Spinal cord (tissue), 10 donors: ENCODE measurements around the gene RHBDF2. TPM values are rescaled to one million over a fixed set of nuclear protein-coding genes. Genes with fewer than 3 reads are reported as not detected.
A peak's percentile ranks its signal among the peaks of the same experiment; 100 is the strongest.

ENCODE experiments used
- DNase-seq, 6 donors: peaks; one replicate each; pipeline versions ENCODE4 v3.0.0 to v3.0.0-alpha.2; 2013 to 2015; ENCODE audit warnings: low spot score in 6 of 6, low read depth in 4 of 6
- H3K27ac ChIP-seq: one replicate; pipeline ENCODE4 v1.5.1; 2013; ENCODE audit warnings: low read depth, low read length, control low read depth
- H3K27me3 ChIP-seq: one replicate; pipeline ENCODE4 v1.6.1; 2013; ENCODE audit warnings: low read length; ENCODE audit not compliant: control insufficient read depth, insufficient read depth
- H3K36me3 ChIP-seq: one replicate; pipeline ENCODE4 v1.6.1; 2013; ENCODE audit warnings: low read length; ENCODE audit not compliant: control insufficient read depth, insufficient read depth
- H3K4me1 ChIP-seq: one replicate; pipeline ENCODE4 v1.6.1; 2013; ENCODE audit warnings: low read length; ENCODE audit not compliant: control insufficient read depth, insufficient read depth
- H3K4me3 ChIP-seq: one replicate; pipeline ENCODE4 v1.5.1; 2013; ENCODE audit warnings: low read depth, low read length, control low read depth
- H3K9me3 ChIP-seq: one replicate; pipeline ENCODE4 v1.6.1; 2013; ENCODE audit warnings: low read length; ENCODE audit not compliant: control insufficient read depth, insufficient read depth
- WGBS: methylation state at CpG from one replicate; pipeline ENCODE4 v1.1.5; 2013; ENCODE audit warnings: missing lambda C conversion rate; ENCODE audit not compliant: insufficient coverage; 5-methylcytosine and 5-hydroxymethylcytosine counted together
- polyA plus RNA-seq, 2 donors: library from polyadenylated mRNA; unstranded; fragments of 120-200 nt; gene quantifications; one replicate each; pipeline ENCODE4 v1.2.1, GENCODE V29; 2013; ENCODE audit not compliant: insufficient read length in 2 of 2
- total RNA-seq, 2 donors: library from RNA; depleted of rRNA in 1 of 2; stranded (reverse); fragments of 120-200 nt in 1 of 2; fragments of >200 nt in 1 of 2; gene quantifications; one replicate each; pipeline versions ENCODE4 v1.2.3 to v1.2.4, GENCODE V29; 2013 to 2014
- donor health status: healthy.

The RHBDF2 gene
- total and polyA plus RNA-seq, 4 donors = 6.3 to 10.9 (median 8.9) TPM

DNA sequence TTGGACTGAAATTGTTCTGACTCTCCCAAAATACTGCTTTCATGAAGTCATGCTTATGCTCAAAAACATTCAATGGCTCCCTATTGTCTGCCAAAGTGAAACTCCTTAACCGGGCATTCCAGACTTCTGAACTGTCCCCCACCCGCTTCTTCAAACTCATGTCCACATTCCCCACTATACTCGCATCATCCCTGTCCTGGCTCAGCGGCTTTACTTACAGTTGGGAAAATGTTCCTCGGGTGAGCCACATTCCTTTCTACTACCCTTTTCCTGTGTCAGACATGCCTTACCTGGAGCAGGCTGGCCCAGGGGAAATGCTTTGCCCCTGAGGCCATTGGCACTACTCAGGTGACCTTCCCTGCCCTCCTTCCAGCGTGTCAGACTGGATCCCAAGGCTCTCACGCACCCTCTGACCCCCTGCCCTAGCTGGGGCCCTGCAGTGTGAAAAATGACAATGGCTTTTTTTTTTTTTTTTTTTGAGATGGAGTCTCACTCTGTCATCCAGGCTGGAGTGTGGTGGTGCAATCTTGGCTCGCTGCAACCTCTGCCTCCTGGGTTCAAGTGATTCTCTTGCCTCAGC lies 30.9 kb upstream of the RHBDF2 start:
- no peaks in the 10 kb centered on the region for H3K9me3 ChIP-seq
- WGBS = 86% methylated on average over 7 of the region's 8 CpGs
- H3K4me1 ChIP-seq = peaks cover 70% of the 10 kb centered on the region
- no peak overlapping the region for H3K4me3 ChIP-seq
- peaks cover 12% of the 10 kb centered on the region for H3K27me3 ChIP-seq
- H3K27ac ChIP-seq = no peak overlapping the region
- DNase-seq = no peak
- H3K36me3 ChIP-seq = peaks cover 47% of the 10 kb centered on the region

DNA sequence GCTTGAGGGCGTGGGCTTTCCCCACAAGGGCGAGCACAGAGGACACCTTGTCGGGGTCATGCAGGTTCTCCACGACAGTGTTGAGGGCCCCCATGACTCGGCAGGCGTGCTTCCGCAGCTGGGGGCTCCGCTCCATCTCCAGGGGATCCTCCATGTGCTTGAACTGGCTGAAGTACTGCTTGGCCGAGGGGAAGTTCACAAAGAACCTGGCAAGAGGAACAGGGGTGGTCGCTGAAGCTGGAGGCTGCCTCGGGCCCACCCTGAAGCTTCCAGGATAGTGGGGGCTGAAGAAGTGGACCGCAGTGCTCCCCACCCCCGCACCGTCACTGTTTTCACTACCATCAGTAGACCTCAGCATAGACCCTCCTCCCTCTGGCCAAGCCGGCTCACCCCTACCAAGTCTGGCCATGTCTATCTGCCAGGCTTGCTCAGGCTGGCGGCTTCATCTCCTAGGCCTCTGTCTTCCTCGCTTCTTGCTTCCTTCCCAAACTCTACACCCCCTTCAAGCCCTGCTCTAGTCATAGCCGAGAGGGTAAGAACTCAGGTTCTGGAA lies 30.3 kb upstream of the RHBDF2 start:
- Histone ChIP-seq H3K9me3 (no peaks in the 10 kb centered on the region), H3K36me3 (peaks cover 47% of the 10 kb centered on the region), H3K27me3 (peaks cover 6% of the 10 kb centered on the region), H3K4me1 (peaks cover 66% of the 10 kb centered on the region), H3K27ac (no peak overlapping the region), H3K4me3 (no peak overlapping the region)
- no peak for DNase-seq
- WGBS = 84% methylated on average over 15 of the region's 18 CpGs

DNA sequence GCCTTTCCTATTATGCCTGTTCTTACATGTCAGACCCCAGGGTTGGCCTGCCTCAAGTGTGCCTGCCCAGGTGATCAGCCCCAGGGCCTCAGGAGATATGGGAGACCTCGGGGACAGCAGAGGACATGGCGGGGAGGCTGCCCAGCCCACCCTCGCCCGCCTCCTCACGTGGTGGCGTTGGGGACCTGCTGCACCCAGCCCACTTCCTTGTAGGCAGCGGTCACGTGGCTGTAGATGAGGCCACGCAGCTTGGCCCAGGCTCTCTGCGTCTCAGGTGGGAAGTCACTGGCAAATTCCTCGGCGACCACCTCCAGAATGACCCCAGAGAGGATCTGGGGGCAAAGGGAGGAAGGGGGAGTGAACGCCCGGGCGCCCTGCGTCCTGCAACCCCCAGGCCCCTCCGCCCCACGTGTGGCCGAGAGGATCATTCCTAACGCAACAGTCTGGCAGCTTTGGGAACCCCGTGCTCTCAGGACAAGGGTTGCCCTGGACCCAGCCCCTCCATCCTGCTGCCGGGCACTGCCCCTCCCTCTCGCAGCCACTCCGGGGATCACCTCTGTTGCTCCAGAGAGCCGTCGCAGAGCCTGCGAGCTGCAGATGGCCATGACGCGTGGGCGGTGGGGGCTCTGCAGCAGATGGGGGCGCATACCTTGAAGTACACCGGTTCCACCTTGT lies 29.7 kb upstream of the RHBDF2 start:
- 84% methylated on average over 31 of the region's 32 CpGs for WGBS
- peaks cover 60% of the 10 kb centered on the region for H3K4me1 ChIP-seq

DNA sequence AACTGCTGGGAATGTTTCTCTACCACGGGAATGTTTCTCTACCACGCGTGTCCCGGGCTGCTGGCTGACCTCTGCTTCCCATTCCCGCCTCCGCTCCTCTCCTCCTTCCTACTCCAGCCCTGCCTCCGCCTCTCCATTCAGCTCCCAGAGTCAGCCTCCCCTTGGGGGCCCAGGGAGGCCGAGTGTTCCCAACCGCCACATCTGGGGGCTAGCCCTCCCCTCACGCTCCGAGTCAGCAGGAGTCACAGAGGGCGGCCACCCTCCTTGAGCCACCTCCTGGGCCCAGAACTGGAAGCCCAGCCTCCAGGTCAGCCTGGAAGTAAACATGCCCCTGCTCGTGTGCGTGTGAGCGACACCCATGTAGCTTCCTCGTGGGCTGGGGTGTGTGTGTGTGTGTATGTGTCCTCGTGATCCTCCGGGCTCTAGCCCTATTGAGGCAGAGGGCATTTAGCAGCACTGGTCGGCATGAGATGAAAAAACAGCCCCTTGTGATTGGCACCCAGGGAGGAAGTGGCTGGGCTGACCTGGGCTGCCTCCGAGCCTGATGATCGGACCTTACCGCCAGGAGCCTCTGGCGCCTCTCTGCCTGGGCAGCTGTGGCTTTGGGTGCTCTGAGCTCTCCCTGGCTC lies 29.0 kb upstream of the RHBDF2 start:
- no peak overlapping the region for H3K4me3 ChIP-seq
- H3K9me3 ChIP-seq = no peaks in the 10 kb centered on the region
- H3K27ac ChIP-seq = peak overlapping the region; percentile 79
- H3K27me3 ChIP-seq = no peaks in the 10 kb centered on the region
- DNase-seq = peak in 1 of 6 donors; percentile 65
- 46% methylated on average over 22 of the region's 23 CpGs for WGBS
- peaks cover 56% of the 10 kb centered on the region for H3K4me1 ChIP-seq
- peaks cover 45% of the 10 kb centered on the region for H3K36me3 ChIP-seq

More for the DNA sequence above, 29.7 kb upstream of the RHBDF2 start:
- Histone ChIP-seq H3K36me3 (peaks cover 47% of the 10 kb centered on the region), H3K27me3 (no peaks in the 10 kb centered on the region), H3K27ac (peak overlapping the region; percentile 79), H3K9me3 (no peaks in the 10 kb centered on the region), H3K4me3 (no peak overlapping the region)
- no peak for DNase-seq

DNA sequence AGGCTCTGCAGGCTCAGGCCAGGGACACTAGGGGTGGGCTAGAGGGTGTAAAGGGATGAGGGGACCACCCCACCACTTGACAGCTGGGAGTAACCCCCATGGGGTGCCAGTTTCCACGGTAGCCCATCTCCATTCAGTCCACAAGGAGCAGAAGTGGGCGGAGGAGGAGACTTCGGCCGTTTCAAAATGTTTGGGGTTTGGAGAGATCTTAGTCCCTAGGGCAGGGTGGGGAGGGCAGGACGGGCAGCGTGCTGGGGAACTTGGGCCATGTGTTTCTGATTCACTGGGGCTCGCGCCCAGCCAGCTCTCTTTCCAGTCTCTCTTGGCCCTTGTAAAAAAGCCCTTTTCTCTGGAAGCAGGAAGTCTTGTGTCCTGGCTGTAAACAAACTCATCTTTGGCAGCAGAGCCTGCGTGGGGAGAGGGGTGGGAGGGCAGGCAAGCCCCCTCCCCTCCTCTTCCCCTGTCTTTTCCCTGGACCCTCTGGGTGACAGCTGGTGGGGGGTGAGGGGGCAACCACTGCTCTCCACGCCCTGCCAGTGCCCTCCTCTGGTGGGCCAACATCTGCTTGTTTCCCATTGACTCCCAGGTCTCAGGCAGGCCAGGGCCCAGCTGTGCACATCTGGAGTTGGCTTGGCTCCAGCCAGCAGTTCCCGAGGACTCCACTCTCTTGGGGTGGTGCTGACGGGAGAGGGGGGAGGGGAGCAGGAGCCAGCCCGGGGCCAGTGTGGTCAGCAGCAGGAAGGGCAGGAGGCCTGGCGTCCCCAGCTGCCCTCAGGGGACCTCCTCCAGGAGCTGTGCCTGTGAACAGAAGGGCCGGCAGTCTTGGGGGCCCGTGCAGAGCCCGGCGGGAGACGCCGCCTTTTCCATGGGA lies 28.2 kb upstream of the RHBDF2 start:
- peaks cover 58% of the 10 kb centered on the region for H3K4me1 ChIP-seq
- peak in 1 of 6 donors; percentile 79 for DNase-seq
- no peaks in the 10 kb centered on the region for H3K9me3 ChIP-seq
- H3K27me3 ChIP-seq = no peaks in the 10 kb centered on the region
- WGBS = 20% methylated on average over 14 of the region's 20 CpGs
- H3K27ac ChIP-seq = peak overlapping the region; percentile 79
- H3K4me3 ChIP-seq = no peak overlapping the region
- H3K36me3 ChIP-seq = peaks cover 38% of the 10 kb centered on the region

DNA sequence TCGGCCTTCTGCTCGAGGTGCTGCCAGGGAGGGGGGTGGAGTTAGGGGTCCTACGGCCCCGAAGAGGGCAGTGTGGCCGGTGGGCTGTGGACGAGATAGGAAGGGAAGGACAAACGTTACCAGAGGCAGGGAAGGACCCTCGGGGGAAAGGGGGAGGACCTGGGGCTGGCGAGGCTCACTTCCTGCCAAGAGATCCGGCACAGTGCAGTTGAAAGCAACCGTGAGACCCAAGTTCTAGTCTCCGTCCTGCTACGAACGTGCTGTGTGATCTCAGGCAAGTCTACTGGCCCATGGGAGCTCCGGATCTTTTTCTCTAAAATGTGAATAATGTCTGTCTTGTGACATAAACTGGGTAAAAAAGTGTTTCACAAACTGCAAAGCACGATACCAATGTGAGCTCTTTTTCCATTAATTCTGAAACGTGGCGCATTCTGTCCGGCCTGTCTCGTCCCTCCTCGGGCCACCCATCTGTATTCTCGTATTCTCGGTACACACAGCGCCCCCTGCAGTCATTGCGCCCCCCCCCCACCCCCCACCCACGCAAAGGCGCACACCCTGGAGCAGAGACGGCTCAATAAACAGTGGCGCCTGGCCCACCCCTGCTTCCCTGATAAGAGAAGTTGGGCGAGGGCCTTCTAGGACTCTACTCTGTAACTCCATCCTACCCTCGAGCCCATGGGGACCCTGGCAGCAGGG lies 27.5 kb upstream of the RHBDF2 start:
- Histone ChIP-seq H3K36me3 (peaks cover 38% of the 10 kb centered on the region), H3K27ac (peak overlapping the region; percentile 79), H3K4me1 (peaks cover 59% of the 10 kb centered on the region), H3K4me3 (no peak overlapping the region), H3K9me3 (no peaks in the 10 kb centered on the region), H3K27me3 (no peaks in the 10 kb centered on the region)
- WGBS = 75% methylated on average over 22 of the region's 31 CpGs
- no peak for DNase-seq

DNA sequence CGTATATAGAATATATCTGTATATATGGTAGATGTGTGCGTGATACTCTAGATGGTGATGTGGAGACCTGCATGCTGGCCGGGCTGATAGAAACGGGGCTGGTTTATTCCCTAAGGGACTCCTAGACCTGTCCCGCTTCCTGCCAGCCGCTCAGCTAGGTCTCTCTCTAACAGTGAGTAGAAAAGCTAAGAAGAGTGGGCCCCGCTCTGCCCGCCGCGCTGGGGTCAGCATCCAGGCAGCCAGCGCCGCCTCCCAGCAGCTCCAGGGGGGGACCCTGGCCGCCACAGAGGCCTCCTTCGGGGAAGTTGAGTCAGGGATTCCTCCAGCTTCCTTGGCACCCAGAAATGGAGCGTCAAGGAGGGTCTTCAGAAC lies 26.9 kb upstream of the RHBDF2 start:
- H3K27ac ChIP-seq = no peak overlapping the region
- no peak for DNase-seq
- H3K4me3 ChIP-seq = no peak overlapping the region
- H3K36me3 ChIP-seq = peaks cover 38% of the 10 kb centered on the region
- H3K9me3 ChIP-seq = no peaks in the 10 kb centered on the region
- H3K27me3 ChIP-seq = peaks cover 2% of the 10 kb centered on the region
- 81% methylated on average over 13 of the region's 15 CpGs for WGBS
- peaks cover 64% of the 10 kb centered on the region for H3K4me1 ChIP-seq

DNA sequence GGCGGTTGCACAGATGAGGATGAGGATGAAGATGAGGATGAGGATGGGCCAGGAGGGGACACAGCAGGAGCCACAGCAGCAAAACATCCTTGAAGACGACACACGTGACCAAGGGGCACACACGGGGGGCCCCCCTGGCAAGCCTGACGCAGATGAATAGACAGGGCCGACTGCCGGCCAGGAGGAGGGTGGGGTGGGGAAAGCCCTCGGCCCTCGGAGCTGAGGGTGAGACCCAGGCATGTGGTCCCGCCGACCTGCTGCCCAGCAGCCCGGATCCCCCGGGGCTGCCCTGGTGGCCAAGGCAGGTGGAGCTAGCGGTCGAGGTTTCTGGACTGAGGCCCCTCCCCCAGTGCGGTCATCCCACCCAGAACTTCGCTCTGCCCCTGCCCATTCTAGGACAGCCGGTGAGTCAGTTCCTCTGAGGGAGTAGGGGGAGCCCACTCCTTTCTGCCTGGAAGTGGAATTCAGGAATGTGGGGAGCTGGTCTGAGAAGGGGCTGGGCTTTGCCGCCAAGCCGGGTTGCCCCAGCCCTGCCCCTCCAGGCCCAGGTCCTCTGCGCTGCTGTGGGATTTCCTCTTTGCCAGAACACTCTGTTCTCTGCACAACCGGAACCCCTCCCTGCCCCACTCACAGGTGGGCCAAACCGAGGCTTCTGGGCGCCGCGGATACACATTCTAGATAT lies 26.3 kb upstream of the RHBDF2 start:
- Histone ChIP-seq H3K27me3 (peaks cover 2% of the 10 kb centered on the region), H3K27ac (no peak overlapping the region), H3K9me3 (no peaks in the 10 kb centered on the region), H3K4me3 (no peak overlapping the region), H3K36me3 (peaks cover 38% of the 10 kb centered on the region), H3K4me1 (peaks cover 69% of the 10 kb centered on the region)
- 22% methylated on average over 16 of the region's 26 CpGs for WGBS
- no peak for DNase-seq
